Measurements from ENCODE around the gene BCL7C.

BCL7C gene

DNA sequence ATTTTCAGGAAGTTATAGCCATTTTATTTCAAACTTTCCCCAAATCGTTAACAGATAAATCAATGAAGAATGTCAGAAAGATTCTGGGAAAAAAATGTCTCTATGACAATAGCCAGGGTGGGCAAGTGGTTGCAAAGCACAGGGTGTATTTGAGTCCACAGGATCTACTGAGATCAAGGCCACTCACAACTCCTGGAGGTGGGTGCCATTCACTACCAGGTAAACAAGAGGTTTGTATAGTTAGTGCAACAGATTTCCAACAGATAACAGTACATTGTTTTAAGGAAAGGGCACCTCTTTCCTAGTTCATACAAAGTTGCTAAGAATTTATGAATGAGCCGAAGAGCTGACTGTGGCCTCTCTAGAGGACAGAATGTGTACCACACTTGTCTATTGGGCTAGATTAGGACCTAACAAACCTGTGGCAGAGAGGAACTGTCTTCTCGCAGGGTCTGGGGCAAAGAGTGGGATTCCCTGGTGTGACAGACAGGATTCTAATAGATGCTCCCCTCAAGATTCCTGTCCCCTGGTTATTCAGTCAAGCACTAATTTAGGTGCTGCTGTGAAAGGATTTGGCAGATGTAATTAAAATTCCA lies 54.9 kb downstream of the BCL7C start:
- peak overlapping the region; percentile 6 for H3K27ac ChIP-seq (ENCODE audit: low read depth, low read length)
- no peaks in the 10 kb centered on the region for H3K27me3 ChIP-seq (ENCODE audit: control insufficient read depth, insufficient read depth, low read length)
- H3K9ac ChIP-seq (ENCODE audit: low read depth, low read length): no peak overlapping the region
- H3K36me3 ChIP-seq (ENCODE audit: control insufficient read depth, insufficient read depth, low read length): no peaks in the 10 kb centered on the region
- H3K9me3 ChIP-seq (ENCODE audit: control insufficient read depth, insufficient read depth, low read length): no peaks in the 10 kb centered on the region
- no peak overlapping the region for H3K4me3 ChIP-seq (ENCODE audit: low read depth, low read length)
- no peaks in the 10 kb centered on the region for H3K4me1 ChIP-seq (ENCODE audit: control insufficient read depth, insufficient read depth, low read length)

DNA sequence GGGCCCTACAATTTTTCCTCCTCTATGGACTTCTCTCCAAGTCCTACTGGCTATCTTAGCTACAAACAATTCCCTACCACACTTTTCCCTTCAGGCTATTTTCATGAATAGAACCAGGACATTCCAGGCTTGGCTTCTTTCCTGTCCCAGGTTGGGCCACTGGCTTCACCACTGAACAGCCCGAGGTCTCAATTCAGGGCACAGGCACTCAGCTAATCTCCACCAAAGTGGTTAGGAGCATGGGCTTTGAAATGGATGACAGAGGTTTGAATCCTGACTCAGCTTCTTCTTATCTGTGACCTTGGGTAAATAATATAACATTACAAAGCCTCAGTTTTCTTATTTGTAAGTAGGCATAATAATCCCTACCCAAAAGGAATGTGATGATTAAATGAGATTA lies 56.0 kb downstream of the BCL7C start:
- Histone ChIP-seq H3K4me3 (ENCODE audit: low read depth, low read length) (no peak overlapping the region), H3K27ac (ENCODE audit: low read depth, low read length) (no peak overlapping the region), H3K36me3 (ENCODE audit: control insufficient read depth, insufficient read depth, low read length) (no peaks in the 10 kb centered on the region), H3K27me3 (ENCODE audit: control insufficient read depth, insufficient read depth, low read length) (no peaks in the 10 kb centered on the region), H3K9me3 (ENCODE audit: control insufficient read depth, insufficient read depth, low read length) (no peaks in the 10 kb centered on the region), H3K9ac (ENCODE audit: low read depth, low read length) (no peak overlapping the region), H3K4me1 (ENCODE audit: control insufficient read depth, insufficient read depth, low read length) (no peaks in the 10 kb centered on the region)
